ENCODE data around the gene SMTNL2.
"Not testable (repeated sequence)": the region's sequence is repeated elsewhere in the genome, so short reads cannot be mapped to it uniquely, and the experiment has no call there.

SMTNL2 gene

DNA sequence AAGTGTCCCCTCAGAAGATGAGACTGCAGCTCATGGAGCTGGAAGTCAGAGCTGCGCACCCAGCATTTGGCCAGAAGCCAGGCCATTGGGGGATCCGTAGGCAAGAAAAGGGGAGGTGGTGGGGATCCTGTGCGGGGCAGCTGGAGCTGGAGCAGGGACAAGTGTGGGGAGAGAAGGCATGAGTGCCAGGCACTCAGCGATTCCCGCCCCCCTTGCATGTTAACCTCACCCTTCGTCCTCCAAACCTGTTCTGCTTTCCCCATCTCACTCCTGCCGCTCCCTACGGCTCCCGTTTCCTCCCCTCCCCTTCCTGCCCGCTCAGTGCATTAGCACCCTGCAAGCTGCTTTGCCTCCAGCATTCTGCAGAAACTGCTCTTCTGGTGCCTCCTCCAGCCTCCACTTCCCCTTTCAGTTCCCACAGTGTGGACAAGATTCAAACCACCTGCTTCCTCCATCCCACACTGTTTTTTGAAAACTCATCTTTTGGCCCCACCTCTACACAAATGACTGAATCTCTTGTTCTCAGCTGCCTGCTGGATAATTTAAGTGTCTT lies 51.6 kb downstream of the SMTNL2 start:
- DNase-seq (no peak), ATAC-seq (peak; percentile 33)

DNA sequence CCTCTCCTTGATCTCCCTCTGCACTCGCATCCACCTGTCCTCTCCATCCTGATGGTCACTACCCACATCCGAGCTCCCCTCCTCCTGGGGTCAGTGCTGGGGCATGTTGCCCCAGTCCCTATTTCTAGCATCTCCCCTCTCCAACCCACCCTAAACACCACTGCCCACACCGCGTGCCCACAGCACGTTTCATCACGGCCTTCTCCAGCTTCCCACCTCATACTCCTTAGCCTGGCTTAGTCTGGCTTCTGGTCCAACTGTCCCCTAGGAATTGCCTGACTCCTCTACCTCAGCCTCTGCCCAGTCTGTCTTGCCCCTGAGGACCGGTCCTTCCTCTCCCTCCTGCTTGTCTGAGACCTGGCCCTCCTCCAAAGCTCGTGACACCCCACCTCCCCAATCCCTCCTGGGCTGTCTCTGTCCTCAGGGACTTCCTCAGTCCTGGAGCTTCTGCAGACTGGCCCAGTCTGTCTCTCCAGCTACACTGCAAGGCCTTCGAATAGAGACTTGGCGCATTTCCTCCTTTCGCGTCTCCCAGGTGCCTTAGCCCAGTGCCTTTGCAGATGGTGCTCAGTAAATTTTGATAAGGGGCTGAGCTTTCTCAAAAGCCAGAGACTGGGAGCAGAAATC lies 52.3 kb downstream of the SMTNL2 start:
- DNase-seq = no peak
- ATAC-seq = peak; percentile 5

DNA sequence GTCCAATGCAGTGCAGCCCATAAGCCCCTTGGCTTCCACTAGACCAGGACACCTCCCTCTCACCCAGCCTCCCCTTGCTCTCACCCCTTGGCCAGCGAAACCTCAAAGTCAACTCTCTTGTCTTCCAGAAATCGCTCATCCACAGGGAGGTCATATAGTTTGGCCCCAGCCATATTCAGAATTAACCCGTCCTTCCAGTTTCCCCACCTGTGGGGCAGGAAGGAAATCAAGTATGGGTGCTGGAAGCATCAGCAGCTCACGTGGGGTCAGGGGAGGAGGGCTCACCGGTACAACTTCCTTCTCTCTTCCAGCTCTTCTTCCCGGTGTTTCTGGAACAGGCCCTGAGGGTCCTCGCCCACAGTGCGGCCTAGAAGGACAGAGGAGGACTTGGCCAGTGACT lies 54.4 kb downstream of the SMTNL2 start:
- not testable (repeated sequence) for ATAC-seq, DNase-seq

DNA sequence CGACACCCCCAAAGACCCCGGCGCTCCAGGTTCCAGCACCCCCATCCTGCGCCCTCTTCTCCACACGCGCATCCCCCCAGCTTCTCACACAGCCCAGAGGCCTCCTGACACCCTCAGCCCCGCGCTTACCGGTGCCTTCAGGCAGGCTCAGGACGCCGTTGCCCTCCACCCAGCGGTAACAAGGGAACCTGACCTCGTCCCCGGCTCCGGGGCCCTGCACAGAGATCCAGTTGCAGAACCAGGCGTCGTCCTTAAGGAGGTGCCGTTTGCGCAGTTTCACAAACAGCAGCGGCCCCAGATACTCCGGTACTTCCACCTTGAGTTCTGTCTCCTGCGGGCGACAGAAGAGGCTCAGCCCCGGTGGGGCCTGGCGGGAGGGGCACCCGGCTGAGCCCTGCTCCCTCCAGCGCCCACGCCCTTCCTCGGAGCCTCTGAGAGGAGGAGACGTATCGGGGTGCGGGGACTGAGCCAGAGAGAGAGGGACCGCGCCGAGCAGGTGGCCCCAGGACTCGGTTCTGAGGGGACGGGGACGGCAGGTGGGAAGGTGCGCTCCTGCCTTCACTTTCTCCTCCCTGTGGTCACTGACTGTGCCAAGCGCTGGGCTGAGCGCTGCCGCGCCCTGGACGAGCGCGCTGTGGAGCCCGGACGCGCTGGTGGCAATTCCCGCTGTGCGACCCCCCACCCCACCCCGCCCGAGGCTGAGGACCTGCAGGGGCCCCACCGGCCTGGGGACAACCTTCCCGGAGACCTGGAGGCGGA lies 55.2 kb downstream of the SMTNL2 start:
- ATAC-seq (peak; percentile 34), DNase-seq (peak; percentile 48)

DNA sequence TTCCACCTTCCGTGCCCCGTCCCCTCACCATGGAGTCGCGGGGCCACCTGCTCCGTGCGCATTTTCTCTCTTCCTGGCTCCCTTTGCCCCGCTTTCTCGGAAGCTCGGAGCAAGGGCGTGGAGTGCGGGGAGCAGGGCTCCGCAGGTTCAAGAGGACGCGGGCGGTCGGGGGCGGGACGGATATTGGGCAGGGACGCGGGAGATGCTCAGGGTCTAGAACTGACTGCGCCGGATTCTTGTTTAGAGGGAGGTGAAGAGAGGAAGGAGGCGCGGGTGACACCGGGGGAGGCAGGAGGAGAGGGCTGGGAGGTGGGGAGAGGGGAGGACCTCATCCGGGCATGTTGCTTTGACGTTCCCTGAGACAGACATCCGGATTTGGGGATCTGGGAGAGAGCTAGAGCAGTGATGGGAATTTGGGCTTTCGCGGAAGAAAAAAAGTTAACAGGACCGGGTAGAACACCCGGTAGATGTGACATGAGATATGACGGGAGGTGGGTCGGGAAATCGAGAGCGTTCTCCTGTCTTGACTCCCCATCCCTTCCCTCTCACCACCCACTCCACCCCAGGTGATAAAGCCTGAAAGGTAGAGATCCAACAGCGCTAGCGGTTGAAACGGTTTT lies 56.4 kb downstream of the SMTNL2 start:
- not testable (repeated sequence) for ATAC-seq
- DNase-seq = peak; percentile 22

DNA sequence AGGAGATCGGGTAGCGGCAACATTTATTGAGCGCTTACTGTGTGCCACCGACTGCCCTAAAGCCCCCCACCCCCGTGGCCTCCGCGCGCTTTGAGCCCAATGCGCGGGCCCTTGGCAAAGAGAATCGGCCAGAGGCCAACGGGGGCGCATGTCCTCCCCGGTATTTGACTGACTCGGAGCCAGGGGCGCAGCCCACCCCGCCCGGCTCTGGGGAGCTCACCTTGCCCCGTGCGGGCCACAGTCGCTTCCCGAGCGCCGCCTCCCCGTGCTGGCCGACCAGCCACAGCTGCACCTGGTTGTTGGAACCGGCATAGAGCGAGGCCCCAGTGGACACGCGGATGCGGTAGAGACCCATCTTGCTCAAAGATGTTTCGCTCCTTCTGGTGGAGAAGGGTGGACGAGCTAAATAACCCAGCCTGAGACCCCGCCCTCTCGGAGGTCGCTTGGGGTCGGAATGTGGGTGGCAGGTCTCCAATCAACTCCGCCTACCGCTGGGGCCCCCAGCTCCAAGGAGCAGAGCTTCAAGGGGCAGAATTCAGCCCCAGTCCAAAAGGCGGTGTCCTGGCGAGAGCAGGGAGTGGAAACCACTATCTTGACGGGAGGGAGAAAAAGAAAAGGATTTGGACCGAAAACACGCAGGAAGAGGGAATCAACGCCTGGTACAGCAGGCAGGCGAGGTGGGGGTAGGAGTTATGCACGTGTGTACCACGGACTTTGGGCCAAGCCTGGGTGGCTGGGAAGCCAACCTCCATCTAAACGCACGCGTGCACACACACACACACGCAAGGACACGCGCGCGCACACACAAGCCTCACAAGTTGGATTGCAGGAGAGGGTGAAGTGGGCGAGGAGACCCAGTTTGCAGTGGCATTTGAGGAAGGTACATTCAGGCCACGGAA lies 57.2 kb downstream of the SMTNL2 start, which contains the start of gene ALOX15:
Gene ALOX15, minus strand, starts transcription at position 382 of the 899 bp plus-strand sequence. Its CDS starts 27 bp downstream, at position 355.
- DNase-seq (peak; percentile 9), ATAC-seq (no peak)

DNA sequence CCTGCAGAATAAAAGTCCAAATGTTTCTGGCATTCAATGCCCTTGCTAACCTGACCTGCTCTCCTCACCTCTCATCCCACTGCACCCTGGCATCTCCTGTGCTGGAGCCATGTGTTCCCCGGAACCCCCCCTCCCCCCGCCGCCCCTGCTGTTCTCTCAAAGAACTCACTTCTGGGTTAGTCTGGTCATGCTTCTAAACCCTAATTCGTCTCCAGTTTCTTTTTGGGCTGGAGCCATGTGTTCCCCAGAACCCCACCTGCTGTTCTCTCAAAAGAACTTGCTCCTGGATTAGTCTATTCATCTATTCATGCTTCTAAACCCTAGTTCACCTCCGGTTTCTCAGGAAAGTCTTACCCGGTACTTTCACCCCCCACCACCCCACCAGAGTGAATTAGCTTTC lies 58.0 kb downstream of the SMTNL2 start:
- DNase-seq (no peak), ATAC-seq (no peak)

DNA sequence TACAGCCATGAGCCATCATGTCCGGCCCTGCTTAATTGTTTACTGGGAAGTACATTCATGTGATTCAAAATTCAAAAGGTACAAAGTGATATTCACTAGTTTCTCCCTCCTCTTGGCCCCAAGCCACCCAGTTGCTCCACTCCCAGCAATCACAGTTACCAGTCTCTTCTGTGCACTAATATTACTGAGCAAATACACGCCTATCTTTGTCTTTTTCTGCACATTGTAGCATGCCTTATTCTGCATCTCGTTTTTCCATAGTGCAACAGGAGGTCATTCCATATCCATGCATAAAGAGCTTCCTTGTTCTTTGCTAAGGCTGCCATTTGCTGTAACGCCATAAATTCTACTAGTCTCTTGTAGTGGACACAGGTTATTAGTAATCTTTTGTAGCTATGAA lies 59.3 kb downstream of the SMTNL2 start:
- ATAC-seq (no peak), DNase-seq (no peak)

DNA sequence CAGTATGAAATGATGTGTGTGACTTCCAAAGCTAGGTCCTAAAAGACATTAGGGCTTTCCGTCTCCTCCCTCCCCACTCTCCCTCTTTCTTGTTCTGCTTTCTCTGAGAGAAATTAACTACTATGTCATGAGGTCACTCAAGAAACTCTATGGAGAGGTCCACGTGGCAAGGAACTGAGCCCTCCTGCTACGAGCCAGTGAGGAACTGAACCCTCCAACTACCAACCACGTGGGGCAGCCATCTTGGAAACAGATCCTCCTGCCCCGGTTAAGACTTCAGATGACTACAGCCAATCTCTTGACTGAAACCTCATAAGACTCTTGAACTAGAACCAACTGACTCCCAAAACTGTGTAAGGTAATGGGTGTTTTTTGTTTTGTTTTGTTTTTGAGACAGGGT lies 61.3 kb downstream of the SMTNL2 start:
- DNase-seq (no peak), ATAC-seq (no peak)

DNA sequence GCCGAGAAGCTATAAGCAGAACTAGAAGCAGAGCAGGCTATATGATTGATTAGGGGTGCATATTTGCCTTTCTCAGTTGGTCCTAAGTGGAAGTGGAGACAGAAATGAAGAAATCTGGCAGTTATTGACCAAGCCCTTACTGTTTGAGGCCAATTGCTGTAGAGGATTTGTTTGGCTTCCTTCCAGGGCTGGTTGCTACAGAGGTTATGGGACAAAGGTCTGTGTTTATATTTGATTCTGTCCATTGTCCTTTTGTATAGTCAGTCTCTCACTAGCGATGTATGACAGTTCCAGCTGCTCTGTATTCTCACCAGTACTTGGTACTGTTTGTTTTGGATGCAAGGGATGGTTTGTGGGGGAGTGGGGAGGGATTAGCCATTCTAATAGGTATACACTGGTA lies 64.4 kb downstream of the SMTNL2 start:
- ATAC-seq = no peak

DNA sequence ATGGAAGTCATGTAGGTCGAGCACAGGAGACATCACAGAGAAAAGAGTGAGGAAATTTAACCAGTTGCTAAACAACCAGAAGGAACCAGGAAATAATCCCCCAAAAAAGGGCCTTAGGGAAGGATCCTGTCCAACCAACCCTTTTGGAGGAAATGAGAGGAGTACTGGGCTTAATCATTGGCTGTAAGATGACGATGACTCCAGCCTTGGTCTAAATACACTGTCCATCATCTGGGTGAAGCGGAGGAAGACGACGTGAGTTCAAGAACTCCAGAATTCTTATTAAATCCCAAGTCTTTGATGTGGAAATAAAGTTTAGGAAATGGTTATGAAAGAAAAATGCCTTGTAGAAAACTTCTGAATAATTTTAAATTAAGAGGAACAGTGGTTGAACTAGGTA lies 68.7 kb downstream of the SMTNL2 start:
- DNase-seq = no peak
- ATAC-seq = no peak

More for the DNA sequence above, 64.4 kb downstream of the SMTNL2 start:
- DNase-seq = no peak

DNA sequence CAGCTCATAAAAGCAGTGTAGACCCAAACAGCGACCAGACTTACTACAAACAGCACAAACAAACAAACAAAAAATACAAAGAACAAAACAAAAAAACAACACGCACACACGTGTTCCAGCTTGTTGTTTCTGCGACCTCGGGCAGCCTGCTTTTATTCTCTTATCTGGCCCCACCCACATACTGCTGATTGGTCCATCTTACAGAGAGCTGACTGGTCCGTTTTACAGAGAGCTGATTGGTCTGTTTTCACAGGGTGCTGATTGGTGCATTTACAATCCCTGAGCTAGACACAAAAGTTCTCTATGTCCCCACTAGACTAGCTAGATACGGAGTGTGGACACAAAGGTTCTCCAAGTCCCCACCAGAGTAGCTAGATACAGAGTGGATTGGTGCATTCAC lies 71.6 kb downstream of the SMTNL2 start:
- ATAC-seq = not testable (repeated sequence)

DNA sequence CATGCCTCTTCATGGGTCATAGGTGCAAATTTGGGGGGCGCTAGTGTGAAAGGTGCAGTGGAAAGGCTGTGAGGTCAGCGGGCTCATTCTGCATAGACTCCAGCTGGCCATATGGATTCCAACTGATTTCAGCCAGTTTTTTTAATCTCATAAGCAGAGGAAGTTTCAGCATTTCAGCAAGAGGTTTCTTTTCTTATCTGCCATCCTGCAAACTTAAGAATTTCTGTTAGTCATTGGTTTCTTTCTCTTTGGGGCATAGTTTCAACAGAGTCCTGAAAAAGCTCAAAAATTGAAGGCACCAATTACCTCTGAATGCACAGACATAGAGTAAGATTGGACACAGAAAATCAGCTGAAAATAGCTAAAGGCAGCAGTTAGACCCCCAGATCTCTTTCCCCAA lies 73.3 kb downstream of the SMTNL2 start:
- DNase-seq (no peak), ATAC-seq (no peak)

More for the DNA sequence above, 71.6 kb downstream of the SMTNL2 start:
- DNase-seq = not testable (repeated sequence)

Measured in stimulated activated naive CD8-positive, alpha-beta T cell treated with anti-CD3 and anti-CD28 coated beads, Interleukin-15, Interleukin-2, amounts not matched to agents 100 U/mL and 50 U/mL, for 24 hours (primary cell).